SKM-1 treated with dmso at 0.1 percent for 144 hours (cell line): Measurements from ENCODE around the gene KIAA1755.

ENCODE experiments used
- DNase-seq: peaks from one replicate; lab custom pipeline; 2025; ENCODE audit not compliant: unreplicated experiment; lab: John Stamatoyannopoulos, UW

The KIAA1755 gene

DNA sequence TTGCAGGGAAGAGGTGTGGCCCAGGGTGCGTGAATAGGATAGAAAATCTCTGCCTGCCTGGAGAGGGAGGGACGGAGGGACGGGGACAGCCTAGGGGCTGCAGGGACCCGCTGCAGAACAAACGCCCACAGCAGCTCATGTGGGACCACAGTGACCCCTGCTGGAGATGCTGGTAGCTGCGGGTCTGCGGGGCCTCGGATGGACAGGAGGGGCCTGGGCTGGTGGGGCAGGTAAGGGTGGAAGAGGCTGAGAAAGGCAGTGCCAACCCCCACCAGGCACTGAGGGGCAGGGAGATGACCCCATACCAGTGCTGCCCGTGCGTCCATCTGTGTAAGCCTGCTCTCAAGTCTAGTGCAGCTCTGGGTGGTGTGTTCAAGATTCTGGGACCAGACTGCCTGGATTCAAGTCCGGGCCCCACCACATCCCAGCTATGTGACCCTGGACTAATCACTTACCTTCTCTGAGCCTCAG lies 39.4 kb downstream of the KIAA1755 start:
- DNase-seq, result peak; percentile 46

DNA sequence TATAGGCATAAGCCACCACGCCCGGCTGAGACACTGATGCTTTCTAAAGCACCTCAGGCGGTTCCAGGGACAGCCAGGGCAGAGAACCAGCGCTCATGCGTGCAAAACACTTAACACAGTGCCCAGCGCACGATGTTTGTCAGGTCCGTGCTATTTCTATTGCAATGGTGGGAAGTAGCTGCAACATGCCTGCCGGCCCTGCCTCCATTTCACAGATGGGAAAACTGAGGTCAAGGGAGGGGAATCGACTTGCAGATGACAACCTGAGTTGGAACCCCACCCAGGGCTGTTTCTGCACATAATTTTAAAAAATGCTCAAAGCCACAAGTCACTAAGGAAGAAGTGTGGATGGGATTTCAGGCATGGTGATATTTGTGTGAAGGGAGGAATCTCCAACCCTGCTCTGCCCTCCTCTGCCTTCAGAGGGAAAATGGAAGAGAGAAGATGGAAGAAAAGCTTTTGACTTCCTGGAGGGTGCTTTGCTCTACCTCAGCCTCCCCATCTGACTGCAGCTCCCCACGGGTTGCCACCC lies 39.9 kb downstream of the KIAA1755 start:
- DNase-seq, result no peak

DNA sequence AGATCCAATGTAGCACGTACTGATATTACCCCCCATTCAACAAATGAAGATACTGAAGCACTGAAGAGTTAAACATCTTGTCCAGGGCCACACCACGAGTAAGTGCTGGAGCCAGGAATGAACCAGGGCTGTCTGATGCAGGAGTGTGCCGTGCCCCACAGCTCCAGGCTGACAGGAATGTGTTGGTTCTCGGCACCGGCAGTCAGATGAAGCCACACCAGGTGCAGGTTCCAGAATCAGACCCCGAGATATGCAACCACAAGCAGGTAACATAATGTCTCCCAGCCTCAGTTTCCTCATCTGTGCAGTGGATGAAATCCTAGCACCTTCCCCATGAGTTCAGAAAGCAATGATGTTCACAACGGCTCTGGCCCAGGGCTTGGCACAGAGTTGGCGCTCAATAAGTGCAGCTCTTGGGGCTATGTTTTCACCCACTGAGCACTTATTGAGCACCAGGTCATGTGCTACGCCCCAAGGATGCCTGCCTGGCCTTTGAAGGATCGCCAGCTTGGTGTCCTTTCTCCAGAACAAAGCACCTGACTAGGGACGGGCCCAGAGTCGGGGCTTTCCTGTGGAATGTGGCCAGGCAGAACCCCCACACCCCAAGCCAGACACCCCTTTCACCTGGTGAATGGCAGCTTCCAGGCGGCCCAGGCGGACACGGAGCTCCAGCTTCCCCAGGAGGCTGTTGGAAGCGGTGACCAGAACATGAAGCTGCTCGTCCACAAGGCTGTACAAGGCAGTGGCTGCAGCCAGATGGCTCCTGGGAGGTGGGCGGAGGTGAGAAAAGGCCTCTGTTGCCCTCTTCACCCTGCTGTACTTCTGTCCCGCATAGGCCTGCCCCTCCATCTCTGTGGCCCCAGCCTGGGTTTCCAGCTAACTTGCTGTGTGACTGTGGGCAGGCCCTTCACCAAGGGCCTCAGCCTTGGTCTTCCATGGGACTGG lies 41.3 kb downstream of the KIAA1755 start:
- no peak for DNase-seq

DNA sequence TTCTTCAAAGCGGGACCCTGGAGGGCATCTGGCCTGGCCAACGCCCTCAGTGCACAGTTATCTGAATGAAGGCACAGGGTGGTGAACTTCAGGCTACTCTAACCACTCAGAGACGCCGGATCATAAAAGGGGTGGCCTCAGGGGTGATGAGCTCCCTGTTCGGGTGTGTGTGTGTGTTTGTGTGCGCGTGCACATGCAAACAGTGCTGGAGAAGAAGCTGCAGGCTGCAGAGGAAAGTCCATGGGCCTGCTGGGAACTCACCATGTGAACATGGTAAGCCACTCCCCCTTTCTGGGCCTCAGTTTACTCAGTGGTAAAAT lies 42.0 kb downstream of the KIAA1755 start:
- DNase-seq, result no peak

DNA sequence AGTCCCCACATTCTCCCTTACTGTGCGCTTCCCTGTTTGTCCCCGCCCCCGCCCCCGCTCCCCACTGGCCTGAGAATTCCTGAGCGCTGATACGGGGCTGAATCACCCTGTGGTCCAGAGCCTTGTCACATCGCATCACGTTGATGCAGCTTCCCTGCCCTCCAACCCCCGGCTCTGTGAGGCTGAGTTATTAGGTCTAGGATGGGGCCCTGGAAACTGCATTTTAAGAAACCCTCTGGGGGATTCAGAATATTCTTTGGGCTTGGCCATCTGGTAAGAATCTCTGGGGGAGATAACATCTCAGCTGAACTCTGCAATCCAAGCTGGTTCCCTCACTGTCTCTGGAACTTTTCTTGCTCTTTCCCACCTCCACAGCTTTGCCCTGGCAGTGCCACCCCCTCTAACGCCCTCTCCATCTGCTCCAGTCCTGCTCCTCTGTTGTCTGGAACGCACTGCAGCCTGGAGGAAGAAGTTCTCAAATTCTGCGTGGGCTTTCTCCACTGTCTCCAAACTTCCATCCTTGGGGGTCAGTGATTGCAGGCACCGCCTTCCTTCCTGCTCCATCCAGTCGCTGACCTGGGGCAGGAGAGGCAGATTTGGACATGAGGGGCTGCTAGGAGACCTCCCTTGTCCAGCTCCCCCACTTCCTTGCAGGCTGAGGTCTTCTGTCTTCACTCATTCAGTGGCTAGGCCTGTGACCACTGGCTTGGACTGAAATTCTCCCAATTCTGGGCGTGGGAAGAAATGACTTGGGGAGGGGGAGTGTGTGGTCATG lies 42.6 kb downstream of the KIAA1755 start:
- no peak for DNase-seq

DNA sequence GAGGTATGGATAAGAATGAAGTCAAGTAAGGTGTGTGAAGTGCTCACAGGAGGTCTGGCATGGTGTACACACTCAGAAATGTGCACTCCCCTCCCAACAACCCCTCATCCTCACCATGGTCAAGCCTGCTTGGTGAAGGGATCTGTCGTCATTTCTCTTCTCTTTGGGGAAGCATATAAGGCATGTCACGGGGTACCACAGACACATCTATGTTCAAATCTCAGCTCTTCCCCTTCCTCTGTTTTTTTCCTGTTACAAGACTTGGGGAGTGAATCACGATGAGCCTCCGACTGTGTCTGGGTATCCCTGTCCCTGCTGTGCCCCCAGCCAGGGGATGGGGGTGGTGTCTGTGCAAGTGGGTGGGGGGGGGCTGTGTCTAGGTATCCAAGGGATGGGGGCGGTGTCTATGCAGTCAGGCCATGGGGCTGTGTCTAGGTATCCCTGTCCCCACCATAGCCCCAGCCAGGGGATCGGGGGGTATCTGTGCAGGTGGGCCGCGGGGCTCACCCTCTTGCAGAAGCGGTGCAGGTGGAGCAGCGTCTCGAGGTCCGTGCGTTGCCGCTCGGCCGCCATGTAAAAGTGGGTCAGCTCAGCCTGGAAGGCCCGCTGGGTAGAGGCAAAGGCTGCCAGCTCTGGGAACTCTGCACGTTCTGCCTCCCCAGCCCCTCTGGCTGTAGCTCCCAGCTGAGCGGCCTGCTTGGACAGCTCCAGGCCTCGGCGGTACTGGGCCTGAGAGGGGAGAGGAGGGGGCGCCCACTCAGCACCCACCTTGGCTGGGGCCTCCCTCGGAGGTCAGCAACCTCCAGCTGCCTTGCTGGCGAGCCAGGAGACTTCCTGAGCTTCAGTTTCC lies 43.6 kb downstream of the KIAA1755 start:
- DNase-seq, result no peak

DNA sequence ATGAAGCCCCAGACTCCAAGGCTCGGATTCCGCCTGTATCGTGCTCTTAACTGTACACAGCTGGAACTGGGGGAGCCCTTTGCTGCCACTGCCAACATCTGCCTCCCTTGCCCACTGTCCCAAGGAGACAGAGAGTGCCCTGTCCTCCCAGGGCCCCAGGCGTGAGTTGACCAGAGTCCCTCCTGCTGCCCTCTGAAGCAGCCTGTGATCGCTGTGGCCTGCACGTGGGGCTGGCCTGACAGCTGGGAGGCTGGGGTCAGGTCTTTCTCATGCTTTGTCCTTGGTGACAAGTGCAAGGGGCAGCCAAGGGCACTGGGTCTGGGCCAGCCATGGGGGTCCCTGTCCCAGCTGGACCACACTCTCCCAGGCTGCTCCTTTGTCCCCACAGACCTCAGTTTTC lies 44.3 kb downstream of the KIAA1755 start:
- no peak for DNase-seq

DNA sequence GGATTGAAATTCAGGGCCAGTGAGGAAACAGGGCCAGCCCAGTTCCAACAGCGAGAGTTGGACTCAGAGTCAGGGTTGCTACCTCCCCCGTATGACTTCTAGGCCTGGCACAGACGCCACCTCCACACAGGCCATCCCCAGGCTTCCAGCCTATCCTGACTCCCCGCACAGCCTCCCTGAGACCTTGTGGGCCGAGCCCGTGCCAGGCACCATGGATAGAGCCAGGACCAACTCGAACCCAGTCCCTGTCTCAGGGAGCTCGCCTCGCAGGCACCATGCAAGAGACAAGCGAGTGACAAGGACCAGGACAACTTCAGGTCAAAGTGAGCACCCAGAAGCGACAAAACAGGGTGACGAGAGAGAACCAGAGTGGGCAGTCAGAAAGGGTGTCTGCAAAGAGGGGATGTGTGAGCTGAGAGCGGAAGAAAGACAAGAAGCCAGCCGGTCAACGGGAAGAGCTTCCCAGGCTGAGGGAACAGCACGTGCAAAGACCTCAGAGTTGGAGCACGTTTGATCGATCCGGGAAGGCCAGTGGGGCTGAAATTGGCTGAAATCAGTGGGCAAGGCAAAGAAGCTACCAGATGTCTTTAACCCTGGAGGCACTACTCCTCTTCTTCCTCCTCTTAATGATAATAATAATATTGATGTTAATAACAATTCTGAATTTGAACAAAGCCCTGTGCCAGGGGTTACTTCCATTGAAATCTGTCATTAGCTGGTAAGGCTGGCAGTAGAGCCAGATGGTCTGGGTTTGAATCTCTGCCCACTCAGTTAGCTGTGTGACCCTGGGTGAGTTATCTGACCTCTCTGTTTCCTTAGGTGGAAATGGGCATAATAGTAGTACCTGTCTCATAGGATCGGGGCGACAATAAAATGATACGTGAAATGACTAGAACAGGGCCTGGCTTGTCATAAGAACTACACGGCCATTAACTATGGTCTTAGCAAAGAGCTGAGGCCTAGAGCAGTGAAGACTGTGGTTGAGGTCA lies 45.0 kb downstream of the KIAA1755 start:
- no peak for DNase-seq

DNA sequence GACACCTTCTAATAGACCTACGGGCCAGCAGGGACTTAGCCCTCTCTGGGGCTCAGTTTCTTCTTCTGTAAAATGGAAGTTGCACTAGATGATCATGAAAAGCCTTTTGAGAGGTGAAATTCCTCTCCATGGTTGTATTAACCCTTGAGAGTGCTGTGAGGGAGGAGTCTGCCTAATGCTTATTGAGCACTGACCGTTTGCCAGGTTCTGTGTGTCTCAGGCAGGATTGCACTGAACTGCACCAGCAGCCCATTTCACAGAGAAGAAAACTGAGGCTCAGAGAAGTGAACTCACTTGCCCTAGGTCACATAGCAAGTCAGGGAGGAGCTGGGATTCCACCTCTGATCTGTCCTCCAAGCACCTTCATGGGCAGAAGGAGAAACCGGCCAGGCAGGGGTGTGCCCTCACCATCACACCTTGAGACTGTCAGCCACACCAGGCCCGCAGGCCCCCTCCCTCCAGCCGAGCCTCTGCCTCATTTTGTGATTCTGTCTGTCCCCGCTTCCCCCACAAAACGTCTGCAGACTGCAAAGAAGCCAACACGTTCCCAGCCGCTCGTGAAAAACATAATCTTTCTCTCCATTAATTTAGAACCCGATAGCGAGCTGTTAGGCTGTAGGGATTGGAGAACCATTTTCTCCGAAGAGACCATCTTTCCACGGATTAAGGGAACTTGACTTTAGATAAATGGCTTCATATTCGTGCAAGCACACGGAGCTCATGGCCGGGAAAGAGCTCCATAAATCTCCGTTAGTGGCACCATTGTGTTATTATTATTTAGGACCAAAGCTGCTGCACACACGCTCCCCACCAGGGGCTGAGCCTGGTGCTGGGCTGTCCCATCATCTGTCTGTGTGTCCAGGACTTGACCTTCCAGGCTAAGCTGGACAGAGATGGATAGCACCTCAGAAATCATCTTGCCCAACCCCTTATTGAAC lies 46.0 kb downstream of the KIAA1755 start:
- DNase-seq, result no peak

DNA sequence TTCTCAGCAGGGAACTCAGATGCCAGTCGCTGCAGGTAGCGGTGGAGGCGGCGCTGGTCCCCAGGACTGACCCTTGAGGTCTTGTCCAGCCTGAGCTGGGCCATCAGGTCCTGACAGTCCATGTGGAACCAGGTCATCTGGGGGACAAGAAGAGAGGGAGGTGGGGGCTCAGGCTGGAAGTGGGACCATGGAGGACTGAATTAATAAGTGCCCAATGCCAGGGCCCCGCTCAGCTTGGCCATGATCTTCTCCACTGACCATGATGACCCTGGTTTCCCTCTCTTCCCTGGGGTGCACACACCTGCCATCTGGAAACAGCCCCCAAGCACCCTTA lies 47.0 kb downstream of the KIAA1755 start:
- DNase-seq, result no peak

DNA sequence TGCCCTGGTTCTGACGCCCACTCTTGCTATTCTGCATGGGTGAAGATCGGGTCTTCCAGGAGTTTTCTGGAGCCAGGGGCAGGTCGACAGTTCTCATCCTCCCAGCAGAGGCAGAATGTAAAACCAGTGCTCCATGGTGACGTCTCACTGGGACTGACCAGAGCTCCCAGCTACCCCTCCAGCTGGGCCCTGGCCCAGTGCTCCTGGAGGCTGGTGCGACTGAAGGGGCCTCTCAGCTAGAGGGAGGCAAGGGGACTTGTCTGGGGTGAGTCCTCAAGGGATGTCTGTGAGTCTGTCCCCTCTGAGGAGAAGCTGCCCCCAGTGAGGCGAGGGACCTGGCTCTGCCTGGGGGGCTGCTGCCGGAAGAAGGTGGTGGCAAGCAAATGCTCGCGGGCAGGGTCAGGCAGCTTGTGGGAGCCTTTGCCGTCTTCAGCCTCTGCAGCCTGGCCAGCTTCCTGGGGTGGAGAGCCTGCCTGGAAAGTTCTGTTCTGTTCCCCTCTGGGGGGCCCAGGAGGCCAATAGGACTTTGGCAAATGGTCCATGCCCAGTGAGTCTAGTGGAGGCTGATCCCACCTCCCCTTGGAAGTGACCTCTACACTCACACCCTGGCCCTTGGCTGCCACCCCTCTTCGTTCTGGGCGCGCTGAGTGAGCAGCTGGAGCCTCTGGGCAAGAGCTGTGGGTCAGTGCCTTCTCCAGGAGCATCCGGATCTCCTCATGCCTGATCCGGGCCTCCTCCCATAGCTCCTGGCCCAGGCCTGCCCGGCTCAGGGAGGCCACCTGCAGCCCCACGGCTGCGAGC lies 47.5 kb downstream of the KIAA1755 start:
- no peak for DNase-seq

DNA sequence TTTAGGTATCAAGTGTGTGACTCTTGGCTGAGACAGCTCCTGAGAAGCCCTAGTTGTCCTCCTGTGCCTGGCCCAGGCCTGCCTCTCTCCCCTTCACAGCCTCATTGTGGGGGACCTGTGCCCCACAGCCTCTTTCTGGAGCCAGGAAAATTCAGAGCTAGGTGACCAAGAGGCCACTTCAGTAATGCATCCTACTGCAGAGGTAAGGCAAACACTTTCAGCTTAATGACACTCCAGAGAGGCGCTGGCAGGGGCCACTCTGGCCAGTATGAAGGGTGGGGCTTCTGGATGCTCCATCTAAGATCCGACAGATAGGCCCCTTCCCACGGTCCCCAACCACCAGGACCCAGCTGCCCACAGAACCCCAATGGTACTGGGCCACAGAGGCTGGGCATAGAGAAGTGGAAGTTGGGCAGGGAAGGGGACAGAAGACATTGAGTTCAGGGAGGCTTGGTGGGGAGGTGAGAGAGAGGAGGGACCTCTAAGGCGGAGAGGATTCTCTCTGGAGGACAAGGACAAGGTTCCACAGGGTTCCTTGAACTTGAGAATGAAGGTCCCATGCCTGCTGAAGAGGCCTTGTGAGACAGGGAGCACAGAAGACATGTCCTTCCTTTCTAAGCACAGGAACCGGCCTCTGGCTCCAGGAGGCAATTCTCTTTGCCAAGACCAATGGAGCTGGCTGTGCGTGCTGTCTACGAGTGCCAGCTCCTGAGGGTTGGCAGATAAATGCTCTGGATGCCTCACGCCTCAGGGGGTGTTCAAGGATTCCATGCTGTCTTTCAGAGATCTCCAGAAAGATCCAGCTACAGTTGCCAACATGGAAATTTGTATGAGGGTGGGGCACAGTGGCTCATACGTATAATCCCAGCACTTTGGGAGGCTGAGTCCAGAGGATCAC lies 49.1 kb downstream of the KIAA1755 start:
- DNase-seq, result no peak

DNA sequence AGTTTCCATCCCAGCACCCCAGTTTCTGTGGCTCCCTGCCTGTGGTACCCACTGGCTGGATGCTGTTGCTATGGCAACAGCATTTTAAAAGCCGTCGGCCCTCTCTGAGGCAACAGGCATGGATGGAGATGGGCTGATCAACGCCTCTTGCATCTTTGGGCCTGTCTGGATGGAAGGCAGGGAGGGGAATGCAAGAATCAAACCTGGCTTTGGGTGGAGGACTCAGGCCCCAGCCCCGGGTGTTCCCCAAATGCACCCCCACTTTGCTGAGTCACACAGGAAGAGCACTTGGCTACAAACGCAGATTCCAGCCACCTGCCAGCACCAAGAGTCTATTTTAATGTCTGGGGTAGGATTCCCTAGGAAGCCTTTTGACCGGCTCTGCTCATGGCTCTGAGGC lies 49.8 kb downstream of the KIAA1755 start:
- no peak for DNase-seq

DNA sequence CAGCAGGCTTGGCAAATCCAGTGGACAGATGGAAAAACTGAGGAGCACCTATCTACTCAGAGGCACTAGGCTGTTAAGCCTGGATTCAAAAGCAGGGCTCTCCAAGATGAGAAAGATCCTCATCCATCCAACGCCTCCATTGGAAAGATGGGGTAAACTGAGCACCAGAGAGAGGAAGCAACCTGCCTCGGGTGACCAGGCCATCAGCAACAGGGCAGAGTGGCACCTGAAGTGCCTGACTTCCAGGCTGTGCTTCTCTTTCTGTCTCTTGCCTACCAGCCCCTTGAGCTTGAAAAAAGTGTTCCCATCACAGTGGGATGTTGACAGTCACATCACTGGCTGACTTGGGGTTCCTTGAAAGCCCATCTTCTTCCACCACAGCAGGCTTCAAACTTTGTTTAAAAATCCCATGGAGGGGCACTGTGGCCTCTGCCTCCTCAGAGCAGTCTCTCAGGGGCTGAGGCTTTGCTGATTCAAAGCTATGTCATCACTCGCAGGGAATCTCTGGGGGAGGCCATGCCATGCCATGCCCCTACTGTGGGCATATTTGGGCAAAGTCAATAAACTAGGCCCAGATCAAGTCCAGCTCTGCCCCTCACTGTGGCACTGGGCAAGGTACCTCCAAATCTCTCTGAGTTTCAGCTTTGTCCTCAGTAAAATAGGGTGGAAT lies 50.7 kb downstream of the KIAA1755 start:
- no peak for DNase-seq

DNA sequence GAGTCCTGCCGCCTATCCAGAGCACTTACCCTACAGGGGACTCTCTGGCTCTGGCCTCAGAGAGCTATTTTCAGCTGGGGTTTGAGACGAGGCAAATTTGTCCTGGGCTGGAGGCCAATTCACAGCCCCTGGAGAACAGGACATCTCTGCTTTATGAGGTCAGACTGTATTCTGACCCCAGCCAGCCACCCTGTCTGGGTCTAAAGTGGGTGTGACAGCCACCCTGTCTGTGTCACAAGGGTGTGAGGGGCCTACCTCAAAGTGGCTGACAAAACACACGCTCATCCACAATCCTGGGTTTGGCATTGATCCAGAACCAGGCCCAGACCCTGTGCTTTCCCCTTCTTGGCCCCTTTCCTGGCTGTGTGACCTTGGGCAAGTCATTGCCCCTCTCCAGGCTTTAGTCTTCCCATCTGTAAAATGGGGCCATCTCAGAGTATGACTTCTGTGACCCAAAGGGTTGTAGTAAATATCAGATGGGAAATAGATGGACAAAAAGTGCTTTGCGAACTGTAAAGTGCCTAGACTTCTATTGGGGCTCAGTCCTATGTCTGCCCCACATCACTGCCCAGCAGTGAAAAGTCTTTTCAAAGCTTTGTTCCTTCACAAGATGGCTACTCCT lies 51.4 kb downstream of the KIAA1755 start:
- no peak for DNase-seq

DNA sequence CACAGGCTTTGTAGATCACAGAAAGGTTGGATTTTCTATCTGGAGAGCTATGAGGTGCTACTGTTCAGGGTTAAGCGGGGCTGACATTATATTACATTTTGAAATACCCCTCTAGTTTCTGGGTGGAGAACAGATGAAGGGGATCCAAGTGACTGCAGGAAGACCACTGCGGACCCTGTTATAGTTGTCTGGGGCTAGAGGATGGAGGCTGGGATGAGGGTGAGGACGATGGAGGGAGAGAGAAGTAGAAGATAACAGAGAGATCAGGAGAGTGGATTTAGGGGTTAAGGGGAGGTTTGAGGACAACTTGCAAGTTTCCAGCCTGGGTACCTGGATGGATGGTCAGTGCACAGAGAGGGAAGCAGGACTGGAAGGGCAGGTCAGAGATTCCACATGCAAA lies 52.0 kb downstream of the KIAA1755 start:
- no peak for DNase-seq
